HL-60 (cell line): ENCODE data around the gene CIP2A.

ENCODE experiments used
- CTCF ChIP-seq: IDR thresholded peaks from one replicate; pipeline ENCODE4 v1.5.1; 2011; ENCODE audit warnings: low read length, control low read depth, inconsistent platforms; ENCODE audit not compliant: insufficient read depth
- POLR2AphosphoS5 ChIP-seq: IDR thresholded peaks from 2 replicates; pipeline ENCODE4 v1.6.1; 2012; ENCODE audit warnings: low read depth
- REST ChIP-seq: IDR thresholded peaks from 2 replicates; pipeline ENCODE4 v1.6.1; 2012; ENCODE audit warnings: low read depth; ENCODE audit not compliant: insufficient replicate concordance

- TF ChIP-seq POLR2AphosphoS5 (no peak), CTCF (no peak), REST (no peak)
Measured at GRCh38 chr3:108552267-108553159, 36.7 kb downstream of the CIP2A start.
